K562 (cell line): ENCODE data around the gene NQO2. TPM values are rescaled to one million over a fixed set of nuclear protein-coding genes. Genes with fewer than 3 reads are reported as not detected.

Experiments
- BMI1 ChIP-seq: fragments of 150-350 bp; IDR thresholded peaks from 2 replicates; pipeline ENCODE4 v1.6.1; 2014; ENCODE audit warnings: low read length
- CREB3L1 ChIP-seq: fragments of 450-650 bp; IDR thresholded peaks from 2 replicates; pipeline ENCODE4 v1.6.1; 2014; ENCODE audit warnings: low read depth, mild to moderate bottlenecking, moderate library complexity, borderline replicate concordance
- DEAF1 ChIP-seq: fragments of 450-650 bp; formaldehyde crosslinking; IDR thresholded peaks from 2 replicates; pipeline ENCODE4 v1.4.0; 2020; ENCODE audit warnings: mild to moderate bottlenecking, moderate library complexity
- DNMT1 ChIP-seq: fragments of 450-650 bp; IDR thresholded peaks from 2 replicates; pipeline ENCODE4 v1.6.1; 2016; ENCODE audit warnings: antibody characterized with exemption, mild to moderate bottlenecking
- EGR1 ChIP-seq: fragments of 450-650 bp; conservative IDR thresholded peaks from 2 replicates; pipeline ENCODE4 v1.6.1; 2017; ENCODE audit warnings: mild to moderate bottlenecking
- FOSL1 ChIP-seq: fragments of 200-800 bp; sonication (Bioruptor generic); conservative IDR thresholded peaks from 2 replicates; pipeline ENCODE4 v1.6.1; 2016; ENCODE audit warnings: missing genetic modification characterization, missing compliant biosample characterization
- GABPA ChIP-seq: fragments of 200-800 bp; sonication (Bioruptor generic); conservative IDR thresholded peaks from 2 replicates; pipeline ENCODE4 v1.6.1; 2016; ENCODE audit warnings: low read depth, missing genetic modification characterization, missing compliant biosample characterization
- ID3 ChIP-seq, 2 experiments: fragments of 250-450 bp in 1 of 2; fragments of 450-650 bp in 1 of 2; sonication (Bioruptor Pico) in 1 of 2; IDR thresholded peaks; 2 replicates each; pipeline versions ENCODE4 v1.6.1 to v1.8.0; 2016 to 2021; ENCODE audit warnings: mild to moderate bottlenecking in 2 of 2, moderate library complexity in 2 of 2, missing compliant biosample characterization in 1 of 2, missing genetic modification characterization in 1 of 2
- IRF2 ChIP-seq: sonication (generic); formaldehyde crosslinking; IDR thresholded peaks from 2 replicates; pipeline ENCODE4 v1.8.1; 2022; ENCODE audit warnings: mild to moderate bottlenecking, missing genetic modification reagents
- LARP7 ChIP-seq: fragments of 450-650 bp; IDR thresholded peaks from 2 replicates; pipeline ENCODE4 v1.6.1; 2016
- SMAD1 ChIP-seq: fragments of 150-350 bp; IDR thresholded peaks from 2 replicates; pipeline ENCODE4 v1.6.1; 2014; ENCODE audit warnings: low read length, low read depth; ENCODE audit not compliant: partially characterized antibody
- TGIF2 ChIP-seq: sonication (generic); formaldehyde crosslinking; IDR thresholded peaks from 2 replicates; pipeline ENCODE4 v1.8.1; 2022; ENCODE audit warnings: mild to moderate bottlenecking, missing genetic modification reagents, moderate library complexity
- USF2 ChIP-seq: sonication (generic); formaldehyde crosslinking; IDR thresholded peaks from 2 replicates; pipeline ENCODE4 v1.5.0; 2020; ENCODE audit warnings: missing genetic modification reagents
- ZBTB5 ChIP-seq: fragments of 450-650 bp; IDR thresholded peaks from 2 replicates; pipeline ENCODE4 v1.6.1; 2017; ENCODE audit warnings: antibody characterized with exemption
- ZMIZ1 ChIP-seq, 2 experiments: fragments of 150-350 bp in 1 of 2; IDR thresholded peaks; 2 replicates each; pipeline ENCODE4 v1.6.1; 2012 to 2016; ENCODE audit warnings: low read depth in 2 of 2, low read length in 2 of 2, mild to moderate bottlenecking in 1 of 2, moderate library complexity in 1 of 2
- polyA plus RNA-seq, 8 experiments: library from polyadenylated mRNA; depleted of rRNA in 4 of 8; stranded (reverse) in 5 of 8; unstranded in 3 of 8; fragments of >200 nt; fragmentation: Nextera tagmentation in 2 of 8; fragmentation: Illumina TruSeq in 1 of 8; extraction: Ambion mirVana in 2 of 8; extraction: Trizol in 1 of 8; gene quantifications; 2 replicates each; pipeline versions ENCODE4 v1.2.1 to v1.2.3, GENCODE V29; 2011 to 2014; ENCODE audit warnings: inconsistent platforms in 1 of 8, missing spikeins in 1 of 8
- total RNA-seq, 7 experiments: library from RNA; depleted of rRNA in 6 of 7; stranded (reverse); fragments of >200 nt in 6 of 7; fragmentation: Illumina TruSeq in 2 of 7; extraction: Trizol in 2 of 7; gene quantifications; 2 replicates each; pipeline versions ENCODE4 v1.2.1 to v1.2.3, GENCODE V29; 2011 to 2021; ENCODE audit warnings: low replicate concordance in 1 of 7

NQO2 gene
- total and polyA plus RNA-seq, 9 of the 15 experiments (the other 6 are each of a cell fraction or from before 2014, with no cell fraction given) = 54.6 to 214 (median 116) TPM

GRCh38 chr6:2971420-2972218, 28.1 kb upstream of the NQO2 start, which contains the start of gene SERPINB6 (continued):
- TF ChIP-seq ID3 (CRISPR knock-in tag; IDR thresholded peaks at IDR 0.05) (no peak), ID3 (tag; IDR thresholded peaks at IDR 0.05) (no peak), BMI1 (no peak), DNMT1 (no peak), SMAD1 (no peak), ZMIZ1 (IDR thresholded peaks at IDR 0.05; ENCODE audit: low read depth in 2 of 2, low read length in 2 of 2) (no peak), GABPA (tag) (peak; percentile 73), CREB3L1 (no peak), TGIF2 (no peak), DEAF1 (CRISPR knock-in tag) (0 out of 2 replicates have a peak, but pooled peaks have one; percentile 20), IRF2 (CRISPR knock-in tag) (no peak), ZBTB5 (no peak), EGR1 (no peak), LARP7 (0 out of 2 replicates have a peak, but pooled peaks have one; percentile 7), FOSL1 (tag) (peak; percentile 47; the same call in 1 of the 2 replicates), USF2 (CRISPR knock-in tag) (no peak)
